ENCODE data around the gene PDGFB. TPM values are rescaled to one million over a fixed set of nuclear protein-coding genes. Genes with fewer than 3 reads are reported as not detected.
A peak's percentile ranks its signal among the peaks of the same experiment; 100 is the strongest.

Gene PDGFB
- total RNA-seq, 2 donors from 2014 or later = 9.9 to 16.4 TPM

- TF ChIP-seq POLR2AphosphoS5 (IDR thresholded peaks at IDR 0.05) (no peak), POLR2A (IDR thresholded peaks at IDR 0.05) (no peak), CTCF (IDR thresholded peaks at IDR 0.05) (no peak)
- no peaks in the 10 kb centered on the region for H3K27me3 ChIP-seq (replicated peaks; ENCODE audit: insufficient read depth)
- H3K9me3 ChIP-seq = no peaks in the 10 kb centered on the region
- intact Hi-C loops (cut with DNase I) = no loop called here
- no peaks in the 10 kb centered on the region for H3K36me3 ChIP-seq
- no peak overlapping the region for H3K4me3 ChIP-seq
- no peak for DNase-seq (ENCODE audit: low spot score)
- 90% methylated on average over 19 of the region's 19 CpGs for WGBS
- peak overlapping the region in 1 of 2 donors; percentile 70 for H3K27ac ChIP-seq
- H3K4me1 ChIP-seq (replicated peaks) = peaks cover 23% of the 10 kb centered on the region
Measured at GRCh38 chr22:39178206-39179111, 66.3 kb downstream of the PDGFB start.

DNA sequence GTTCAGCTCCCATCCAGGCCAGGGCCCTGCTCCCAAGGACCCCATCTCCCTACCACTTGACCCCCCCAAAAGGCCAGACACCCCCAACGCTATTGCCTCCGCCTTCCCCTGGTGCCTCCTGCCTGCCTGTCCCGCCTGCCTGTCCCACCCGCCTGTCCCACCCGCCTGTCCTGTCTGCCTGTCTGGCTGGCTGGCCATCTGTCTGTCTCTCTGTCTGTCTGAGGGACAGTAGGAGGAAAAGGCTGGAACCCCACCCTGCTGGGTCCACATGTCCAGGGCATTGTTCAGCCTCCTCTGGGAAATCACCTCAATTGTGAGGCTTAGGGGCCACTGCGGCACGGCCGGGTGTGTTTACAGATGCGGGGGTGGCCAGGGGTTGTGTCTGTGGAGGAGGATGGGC is 67.0 kb downstream of the PDGFB start:
- Histone ChIP-seq H3K4me3 (no peak overlapping the region), H3K4me1 (replicated peaks) (peaks cover 23% of the 10 kb centered on the region), H3K27me3 (replicated peaks; ENCODE audit: insufficient read depth) (no peaks in the 10 kb centered on the region), H3K36me3 (no peaks in the 10 kb centered on the region), H3K27ac (peak overlapping the region in 1 of 2 donors; percentile 70), H3K9me3 (no peaks in the 10 kb centered on the region)
- DNase-seq (ENCODE audit: low spot score) = no peak
- no peak for TF ChIP-seq CTCF (IDR thresholded peaks at IDR 0.05)
- no peak for TF ChIP-seq POLR2A (IDR thresholded peaks at IDR 0.05)
- no peak for TF ChIP-seq POLR2AphosphoS5 (IDR thresholded peaks at IDR 0.05)
- intact Hi-C loops (cut with DNase I) = no loop called here
- WGBS = 85% methylated on average over 9 of the region's 9 CpGs

DNA sequence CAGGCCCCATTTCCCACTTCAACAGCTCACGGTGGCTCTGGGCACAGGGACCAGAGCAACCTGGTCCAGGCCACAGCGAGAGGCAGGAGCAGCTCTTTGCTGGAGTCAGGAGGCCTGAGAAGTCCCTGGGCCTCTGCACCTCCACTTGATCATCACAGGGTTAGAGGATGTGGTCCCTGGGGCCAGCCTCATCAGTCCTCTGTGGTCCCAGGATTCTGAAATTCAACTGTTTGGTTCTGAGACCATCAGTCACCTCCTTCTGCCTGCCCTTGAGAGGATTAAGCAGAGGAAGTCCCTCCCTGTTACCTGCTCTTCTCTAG is 67.4 kb downstream of the PDGFB start:
- H3K27ac ChIP-seq = peak overlapping the region; percentile 47 to 70
- no peak for TF ChIP-seq POLR2AphosphoS5 (IDR thresholded peaks at IDR 0.05)
- TF ChIP-seq POLR2A (IDR thresholded peaks at IDR 0.05) = no peak
- TF ChIP-seq CTCF (IDR thresholded peaks at IDR 0.05) = no peak
- no peaks in the 10 kb centered on the region for H3K36me3 ChIP-seq
- H3K27me3 ChIP-seq (replicated peaks; ENCODE audit: insufficient read depth) = no peaks in the 10 kb centered on the region
- no peak overlapping the region for H3K4me3 ChIP-seq
- intact Hi-C loops (cut with DNase I) = no loop called here
- no peak for DNase-seq (ENCODE audit: low spot score)
- H3K4me1 ChIP-seq (replicated peaks) = peaks cover 23% of the 10 kb centered on the region
- 91% methylated on average over 2 of the region's 2 CpGs for WGBS
- H3K9me3 ChIP-seq = no peaks in the 10 kb centered on the region

DNA sequence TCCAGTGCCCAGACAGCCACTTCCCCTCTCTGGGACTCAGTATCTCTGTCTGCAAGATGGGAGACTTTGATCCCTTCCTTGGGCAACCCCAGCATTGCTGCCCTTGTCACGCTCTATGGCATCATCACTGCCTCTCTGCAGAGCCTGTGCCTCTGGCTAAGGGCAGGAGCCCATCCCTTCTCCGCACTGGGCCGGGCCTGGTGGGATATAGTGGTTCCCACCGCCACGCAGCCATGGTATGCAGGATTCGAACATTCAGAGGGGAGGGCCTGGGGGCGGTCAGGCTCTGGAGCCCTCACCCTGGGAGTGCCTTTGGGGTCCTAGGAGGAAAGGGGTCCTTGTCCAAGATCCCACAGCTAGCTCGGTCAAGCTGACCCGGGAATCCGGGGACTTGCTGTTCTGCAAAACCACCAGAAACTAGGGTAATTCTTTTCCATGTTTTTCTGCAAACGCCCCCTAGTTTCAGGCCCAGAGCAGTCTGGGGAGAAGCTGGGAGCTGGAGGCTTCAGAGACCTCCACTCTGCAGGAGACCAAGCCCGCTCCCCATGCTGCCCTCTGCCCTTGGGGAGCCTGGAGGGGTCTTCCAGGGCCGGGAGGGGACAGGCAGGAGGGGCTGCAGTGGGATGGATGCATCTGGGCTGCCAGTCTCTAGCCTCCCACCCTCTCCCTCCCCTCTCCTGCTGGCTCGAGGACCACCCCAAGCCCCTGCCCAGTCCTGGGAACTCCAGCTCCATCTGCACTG is 67.9 kb downstream of the PDGFB start:
- no peak for DNase-seq (ENCODE audit: low spot score)
- no peak for TF ChIP-seq POLR2A (IDR thresholded peaks at IDR 0.05)
- TF ChIP-seq CTCF (IDR thresholded peaks at IDR 0.05) = no peak
- TF ChIP-seq POLR2AphosphoS5 (IDR thresholded peaks at IDR 0.05) = no peak
- Histone ChIP-seq H3K36me3 (no peaks in the 10 kb centered on the region), H3K4me1 (replicated peaks) (peaks cover 23% of the 10 kb centered on the region), H3K27ac (peak overlapping the region; percentile 47 to 70), H3K9me3 (no peaks in the 10 kb centered on the region), H3K27me3 (replicated peaks; ENCODE audit: insufficient read depth) (no peaks in the 10 kb centered on the region), H3K4me3 (no peak overlapping the region)
- intact Hi-C loops (cut with DNase I) = no loop called here
- WGBS = 89% methylated on average over 12 of the region's 14 CpGs

Data from prostate gland (tissue), 2 donors.